HG03103 (cell line): ENCODE data around the gene NOP14.
A peak's percentile ranks its signal among the peaks of the same experiment; 100 is the strongest.
"Not testable (repeated sequence)": the region's sequence is repeated elsewhere in the genome, so short reads cannot be mapped to it uniquely, and the experiment has no call there.

ENCODE experiments used
- ATAC-seq: cut with Tn5 transposase; IDR thresholded peaks from one replicate; pipeline ENCODE4 v1.9.1; 2021; ENCODE audit warnings: low read depth; ENCODE audit not compliant: unreplicated experiment

The NOP14 gene

DNA sequence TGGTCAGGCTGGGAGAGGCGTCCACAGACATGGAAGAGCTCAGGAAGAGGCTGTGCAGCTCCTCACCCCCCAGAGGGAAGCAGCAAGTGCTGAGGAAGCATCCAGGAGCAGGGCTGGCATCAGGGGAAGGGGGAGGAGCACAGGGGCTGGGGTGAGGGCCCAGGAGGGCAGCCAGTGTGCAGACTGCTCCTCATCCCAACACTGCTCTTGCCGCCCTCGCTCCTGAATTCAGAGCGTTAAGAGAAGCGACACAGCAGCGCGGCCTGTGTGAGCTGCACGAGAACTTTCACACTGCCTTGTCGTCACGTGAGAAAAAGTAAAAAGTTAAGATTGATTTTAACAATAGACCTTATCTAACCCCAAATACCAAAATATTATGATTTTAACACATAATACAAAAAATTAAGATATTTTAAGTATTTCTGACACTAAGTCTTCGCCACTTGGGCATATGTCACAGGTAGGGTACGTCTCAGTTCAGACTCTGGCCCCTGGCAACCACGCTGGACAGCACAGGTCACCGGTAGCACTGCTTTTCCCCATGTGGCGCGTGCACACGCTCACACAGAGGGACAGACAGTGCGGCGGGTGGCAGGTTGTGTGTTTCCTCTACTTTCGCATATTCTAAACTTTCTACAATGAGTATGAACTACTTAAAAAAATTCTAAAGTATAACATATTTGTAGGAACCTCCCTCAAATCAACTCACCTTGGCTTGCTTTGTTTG is 19.7 kb downstream of the NOP14 start:
- ATAC-seq, result no peak

DNA sequence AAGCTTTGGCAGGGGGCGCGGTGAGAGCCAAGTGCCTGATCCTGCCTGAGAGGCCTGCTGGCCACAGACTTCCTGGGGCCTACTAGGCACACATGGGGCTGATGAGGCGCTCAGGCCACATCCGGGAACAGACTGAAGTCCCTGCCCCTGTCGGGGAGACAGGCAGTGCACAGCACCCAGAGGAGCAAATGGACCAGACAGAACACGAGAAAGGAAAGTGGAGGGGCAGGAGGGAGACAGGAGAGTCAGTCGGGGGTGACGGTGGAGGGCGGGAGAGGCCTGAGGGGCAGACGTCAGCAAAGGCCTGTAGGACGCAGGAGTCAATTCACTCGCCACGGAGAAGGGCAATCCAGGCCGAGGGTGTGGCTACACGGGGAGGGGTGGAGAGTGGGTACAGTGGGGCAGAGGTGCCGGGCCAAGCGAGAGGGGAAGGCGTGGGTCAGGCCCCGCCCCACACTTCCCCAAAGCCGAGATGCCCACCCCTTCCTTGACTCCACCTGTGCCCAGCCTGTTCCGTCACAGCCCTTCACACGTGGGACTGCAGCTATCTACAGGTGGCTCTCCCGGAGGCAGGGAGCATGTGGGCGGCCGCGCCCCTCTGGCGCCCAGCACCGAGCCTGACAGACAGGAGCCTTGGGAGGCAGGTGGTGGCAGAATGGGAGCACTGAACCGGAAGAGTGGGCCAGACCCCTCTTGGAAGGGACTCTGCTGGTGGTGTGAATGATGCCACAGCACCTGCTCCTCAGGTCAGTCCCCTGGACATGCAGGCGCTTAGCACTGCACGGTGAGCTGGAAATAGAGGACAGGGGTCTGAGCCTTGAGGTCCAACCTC is 20.5 kb downstream of the NOP14 start:
- ATAC-seq, result no peak

DNA sequence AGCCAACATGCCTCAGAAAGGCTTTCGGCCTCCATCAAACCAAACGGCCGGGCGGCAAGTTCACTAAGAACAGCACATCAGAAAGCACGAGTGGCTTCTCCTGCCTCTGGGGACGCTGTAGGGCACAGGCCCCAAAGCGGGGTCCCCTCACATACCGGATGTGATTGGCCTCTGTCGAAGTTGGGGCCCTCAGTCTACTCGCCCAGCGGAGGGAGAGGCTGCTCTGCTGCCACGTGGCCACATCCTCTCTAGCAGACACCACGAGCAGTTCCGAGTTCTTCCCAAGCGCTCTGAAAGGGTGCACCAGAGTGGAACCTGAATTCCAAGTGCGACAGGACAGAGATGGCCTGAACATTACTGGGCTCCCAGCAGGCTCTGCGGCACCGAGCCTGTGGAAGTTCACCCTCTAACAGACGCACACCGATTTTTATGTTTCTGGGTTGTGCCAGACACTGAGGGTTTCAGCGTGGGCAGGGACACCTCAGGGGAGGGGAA is 21.1 kb downstream of the NOP14 start:
- ATAC-seq, result no peak

DNA sequence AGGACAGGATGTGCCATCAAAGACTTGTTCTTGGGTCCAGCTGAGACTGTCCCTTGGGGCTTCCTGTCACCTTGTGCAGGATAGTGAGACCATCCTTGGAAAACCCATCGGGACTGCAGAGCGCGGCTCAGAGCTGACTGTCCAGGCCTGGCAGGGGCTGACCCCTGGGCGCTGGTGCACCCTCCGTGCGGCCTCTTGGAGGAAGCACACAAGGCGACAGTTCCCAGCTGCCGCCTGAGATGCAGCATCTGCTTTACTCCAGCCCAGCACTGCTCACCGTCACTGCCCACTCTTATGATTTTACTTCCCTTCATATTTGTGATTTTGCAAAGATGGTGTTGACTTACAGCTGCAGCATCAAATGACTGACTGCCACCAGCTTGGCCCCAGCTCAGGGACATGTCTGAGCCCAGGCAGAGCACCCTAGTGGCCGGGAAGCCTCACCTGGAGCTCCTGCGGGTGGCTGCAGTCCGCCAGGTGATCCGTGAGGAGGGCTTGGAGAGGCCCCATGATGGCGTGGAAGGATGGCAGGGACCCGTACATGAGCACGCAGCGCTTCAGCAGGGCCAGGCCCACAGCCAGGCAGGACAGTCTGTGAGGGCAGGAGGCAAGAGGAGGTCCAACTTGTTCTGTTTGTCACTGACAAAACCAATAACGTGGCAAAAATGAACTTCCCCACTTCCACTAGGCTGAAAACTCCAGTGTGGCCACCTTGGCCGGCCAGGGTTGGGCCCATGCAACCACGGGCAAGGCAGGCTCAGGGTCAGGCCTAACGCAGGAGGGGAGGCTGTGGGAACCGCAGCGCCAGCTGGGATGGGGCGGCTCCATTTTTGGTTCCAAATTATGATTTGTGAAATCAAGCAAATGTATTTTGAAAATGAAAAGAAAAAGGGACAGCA is 21.8 kb downstream of the NOP14 start:
- no peak for ATAC-seq

DNA sequence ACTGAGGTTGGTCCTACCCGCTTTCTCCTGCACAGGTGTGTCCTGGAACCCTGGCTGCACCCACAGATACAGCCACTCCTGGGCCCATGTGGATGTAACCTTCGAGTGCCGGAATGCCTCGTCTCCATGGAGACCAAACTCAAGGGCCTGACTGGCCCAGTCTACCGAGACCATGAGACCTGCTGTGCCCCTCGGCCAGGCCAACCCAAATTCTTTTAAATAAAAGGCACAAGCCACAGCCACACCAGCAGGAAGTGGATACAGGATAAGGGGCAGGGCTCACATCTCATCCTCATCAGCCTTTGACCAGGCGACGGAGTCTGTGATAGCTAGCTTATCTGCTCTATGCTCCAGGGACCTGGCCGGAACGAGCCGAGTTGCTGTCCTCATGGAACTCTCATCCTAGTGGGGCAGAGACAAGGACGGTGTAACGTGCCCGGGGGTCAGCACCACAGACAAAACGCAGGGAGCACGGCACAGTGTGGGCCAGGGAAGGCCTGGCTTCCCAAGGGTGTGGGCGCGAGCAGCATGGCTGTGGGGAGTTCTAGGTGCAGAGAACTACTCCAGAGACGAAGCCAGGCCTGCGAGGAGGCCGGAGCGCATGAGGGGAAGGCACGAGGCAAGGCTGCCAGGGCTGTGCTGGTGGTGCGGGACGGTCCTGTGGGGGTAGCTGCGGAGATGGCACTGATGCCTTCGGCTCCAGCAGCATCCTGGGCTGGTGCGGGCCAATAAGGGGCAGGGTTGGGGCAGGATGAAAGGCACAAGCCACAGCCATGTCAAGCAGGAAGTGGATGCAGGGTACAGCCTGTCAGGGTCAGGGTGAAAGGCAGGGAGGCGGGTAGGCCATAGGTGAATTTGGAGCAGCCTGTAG is 22.7 kb downstream of the NOP14 start:
- ATAC-seq, result no peak

DNA sequence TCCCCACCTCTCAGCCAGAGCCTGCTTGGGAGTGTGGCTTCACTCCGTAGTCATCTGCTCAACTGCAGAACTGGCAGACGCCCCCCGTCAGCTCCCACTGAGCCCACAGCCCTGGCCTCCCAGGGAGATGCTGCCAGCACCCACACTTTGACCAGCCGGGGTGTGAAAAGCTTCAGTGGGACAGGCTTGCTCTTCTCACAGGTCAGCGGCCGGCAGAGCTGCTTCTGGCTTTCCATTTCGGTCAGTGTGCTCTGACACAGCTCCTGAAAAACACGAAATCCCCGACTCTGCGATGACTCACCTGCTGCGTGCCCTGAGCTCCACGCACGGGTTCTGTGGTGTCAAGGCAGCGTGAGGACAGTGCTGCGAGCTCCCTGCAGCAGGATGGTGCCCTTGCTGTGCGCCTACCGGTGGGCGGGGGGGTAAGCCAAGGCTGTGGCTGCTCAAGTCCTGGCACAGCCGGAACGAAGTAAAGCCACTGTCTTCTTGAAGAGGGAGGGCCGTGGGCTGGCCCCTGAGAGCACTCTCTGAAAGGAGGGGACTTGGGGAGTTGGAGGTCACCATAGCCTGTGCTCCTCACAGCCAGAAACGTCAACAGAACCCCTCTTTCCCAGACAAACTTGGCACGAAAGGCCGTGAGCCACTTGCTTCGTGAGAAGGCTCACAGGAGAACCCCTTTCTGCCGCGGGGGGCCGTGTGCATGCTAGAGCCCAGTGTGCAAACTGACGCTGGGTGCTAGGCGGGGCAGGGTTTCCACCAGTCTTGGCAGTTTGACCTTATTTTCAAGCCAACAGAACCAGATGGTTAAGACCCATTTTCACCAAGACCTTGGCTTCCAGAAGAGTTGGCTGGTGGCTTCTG is 23.6 kb downstream of the NOP14 start:
- no peak for ATAC-seq

DNA sequence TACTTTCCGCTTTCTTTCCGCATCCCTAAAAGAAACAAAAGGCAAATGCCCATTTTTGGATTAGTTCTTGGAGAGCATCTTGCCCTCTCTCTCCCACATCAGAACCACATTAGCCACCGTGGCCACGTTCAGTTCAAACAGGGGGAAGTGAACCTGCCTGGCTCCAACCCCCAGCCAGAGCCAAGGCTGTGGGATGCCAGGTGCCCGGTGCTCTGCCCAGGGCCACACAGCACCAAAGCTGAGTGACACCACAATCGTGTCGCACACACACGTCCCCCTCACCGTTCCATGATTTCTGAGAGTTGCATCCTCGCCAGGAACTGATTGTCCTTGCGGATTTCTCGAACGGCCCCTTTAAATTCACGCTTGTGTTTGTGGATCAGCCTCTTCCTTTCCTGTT is 24.3 kb downstream of the NOP14 start:
- no peak for ATAC-seq

DNA sequence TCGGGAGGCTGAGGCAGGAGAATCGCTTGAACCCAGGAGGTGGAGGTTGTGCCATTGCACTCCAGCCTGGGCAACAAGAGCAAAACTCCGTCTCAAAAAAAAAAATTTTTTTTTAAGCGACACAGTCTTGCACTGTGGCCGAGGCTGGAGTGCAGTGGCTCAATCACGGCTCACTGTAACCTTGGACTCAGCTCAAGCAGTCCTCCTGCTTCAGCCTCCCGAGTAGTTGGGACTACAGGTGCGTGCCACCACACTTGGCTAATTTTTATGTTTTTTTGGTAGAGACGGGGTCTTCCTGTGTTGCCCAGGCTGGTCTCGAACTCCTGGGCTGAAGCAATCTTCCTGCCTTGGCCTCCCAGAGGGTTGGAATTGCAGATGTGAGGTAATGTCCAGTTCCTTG is 24.8 kb downstream of the NOP14 start:
- ATAC-seq, result not testable (repeated sequence)

DNA sequence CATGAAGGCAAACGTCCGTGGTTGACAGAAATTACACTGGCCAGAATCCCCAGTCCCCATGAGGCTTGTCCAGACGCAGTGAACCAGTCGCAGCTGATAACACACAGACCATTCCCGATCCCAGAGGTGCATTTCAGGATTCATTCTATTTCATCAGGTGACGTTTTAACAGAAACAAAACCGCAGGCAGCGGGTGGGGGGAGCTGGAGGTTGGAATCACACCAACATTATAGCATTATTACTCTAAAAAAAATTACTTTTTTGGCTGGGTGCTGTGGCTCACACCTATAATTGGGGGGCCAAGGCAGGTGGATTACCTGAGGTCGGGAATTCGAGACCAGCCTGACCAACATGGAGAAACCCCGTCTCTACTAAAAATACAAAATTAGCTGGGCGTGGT is 25.2 kb downstream of the NOP14 start:
- ATAC-seq, result no peak

DNA sequence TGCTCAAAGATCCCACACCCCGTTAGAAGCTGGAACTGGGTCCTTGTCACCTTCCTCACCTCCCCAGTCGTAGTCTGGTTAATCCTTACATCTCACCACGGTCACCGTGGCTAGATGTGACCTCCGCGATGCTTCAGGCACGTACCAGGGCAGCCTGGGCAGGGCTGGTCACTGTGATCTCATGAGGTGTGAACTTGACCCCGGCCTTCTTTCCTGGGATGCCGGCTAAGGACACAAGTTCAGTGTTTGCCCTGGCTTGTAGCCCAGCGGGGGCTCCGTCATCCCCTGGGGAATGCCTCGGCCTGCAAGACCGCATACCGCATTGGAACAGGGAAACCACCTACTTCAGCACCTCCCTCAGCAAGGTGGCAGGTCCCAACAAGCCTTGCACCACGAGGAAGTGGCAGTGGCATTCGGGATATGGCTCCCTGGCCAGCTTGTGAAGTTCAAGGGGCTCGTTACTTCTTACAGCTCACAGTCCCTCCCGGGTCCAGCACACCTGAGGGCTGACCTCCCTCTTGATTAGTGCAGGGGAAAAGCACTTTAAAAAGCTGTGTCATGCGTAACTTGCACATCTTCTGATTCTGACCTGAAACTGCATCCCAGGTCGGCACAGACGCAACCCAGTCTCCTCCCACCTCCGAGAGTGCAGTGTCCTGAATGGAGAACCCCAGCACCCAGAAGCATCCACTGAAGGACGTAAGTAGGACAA is 25.9 kb downstream of the NOP14 start:
- no peak for ATAC-seq

DNA sequence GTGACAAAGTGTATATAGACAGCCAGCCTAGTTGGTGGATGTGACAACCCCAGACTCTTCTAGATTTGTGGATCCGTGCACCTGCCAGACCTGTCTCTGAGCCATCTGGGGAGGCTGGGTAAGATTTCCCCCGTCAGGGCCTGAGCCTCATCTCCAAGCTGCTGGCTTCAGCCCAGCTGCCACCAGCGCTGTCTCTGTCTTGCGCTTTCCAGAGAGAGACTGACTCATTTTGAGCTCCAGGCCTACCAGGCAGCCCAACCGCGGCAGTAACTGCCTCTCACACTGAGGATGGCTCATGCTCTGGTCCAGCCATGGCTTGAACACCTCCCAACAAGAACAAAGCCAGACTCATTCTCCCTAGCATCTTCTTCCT is 26.4 kb downstream of the NOP14 start:
- peak; percentile 40 for ATAC-seq

DNA sequence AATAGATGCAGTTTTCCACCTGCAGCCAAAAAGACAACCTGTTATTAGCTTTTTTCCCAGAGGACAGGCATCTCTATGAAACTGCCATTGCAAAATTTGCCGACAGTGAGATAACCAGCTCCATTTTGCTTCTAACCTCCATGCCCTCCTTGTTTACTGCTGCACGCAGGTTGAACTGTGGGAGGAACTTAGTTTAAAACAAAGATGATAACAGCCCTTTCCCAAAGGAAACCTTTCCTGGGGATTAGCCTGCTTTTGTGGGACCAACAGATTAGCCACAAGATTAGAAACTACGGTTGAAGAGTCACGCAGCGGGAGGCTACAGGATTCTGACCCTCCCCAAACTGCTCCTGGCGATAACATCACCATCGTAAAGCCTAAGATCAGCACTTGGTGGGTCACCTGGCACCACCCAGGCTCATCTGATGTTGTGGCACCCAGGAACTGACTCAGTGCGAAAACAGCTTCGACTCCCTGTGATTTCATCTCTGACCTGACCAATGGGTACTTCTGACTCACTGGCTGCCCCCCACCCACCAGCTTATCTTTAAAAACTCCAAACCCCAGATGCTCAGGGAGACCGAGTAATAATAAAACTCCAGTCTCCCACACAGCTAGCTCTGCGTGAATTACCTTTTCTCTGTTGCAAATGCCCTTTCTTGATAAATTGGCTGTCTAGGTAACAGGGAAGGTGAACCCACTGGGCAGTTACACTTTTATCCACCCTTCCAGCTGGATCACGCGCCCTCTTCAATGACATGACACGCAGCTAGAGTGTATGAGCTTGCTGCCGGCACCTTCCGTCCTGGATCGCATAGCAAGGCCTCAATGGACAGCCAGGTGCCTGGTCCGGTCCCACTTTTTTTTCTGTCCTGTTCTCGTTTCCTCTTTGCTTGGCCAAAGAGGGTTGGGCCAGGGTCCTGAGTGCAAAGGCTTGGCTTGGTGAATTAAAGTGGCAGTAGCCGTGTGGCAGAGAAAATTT is 27.2 kb downstream of the NOP14 start:
- ATAC-seq, result no peak

DNA sequence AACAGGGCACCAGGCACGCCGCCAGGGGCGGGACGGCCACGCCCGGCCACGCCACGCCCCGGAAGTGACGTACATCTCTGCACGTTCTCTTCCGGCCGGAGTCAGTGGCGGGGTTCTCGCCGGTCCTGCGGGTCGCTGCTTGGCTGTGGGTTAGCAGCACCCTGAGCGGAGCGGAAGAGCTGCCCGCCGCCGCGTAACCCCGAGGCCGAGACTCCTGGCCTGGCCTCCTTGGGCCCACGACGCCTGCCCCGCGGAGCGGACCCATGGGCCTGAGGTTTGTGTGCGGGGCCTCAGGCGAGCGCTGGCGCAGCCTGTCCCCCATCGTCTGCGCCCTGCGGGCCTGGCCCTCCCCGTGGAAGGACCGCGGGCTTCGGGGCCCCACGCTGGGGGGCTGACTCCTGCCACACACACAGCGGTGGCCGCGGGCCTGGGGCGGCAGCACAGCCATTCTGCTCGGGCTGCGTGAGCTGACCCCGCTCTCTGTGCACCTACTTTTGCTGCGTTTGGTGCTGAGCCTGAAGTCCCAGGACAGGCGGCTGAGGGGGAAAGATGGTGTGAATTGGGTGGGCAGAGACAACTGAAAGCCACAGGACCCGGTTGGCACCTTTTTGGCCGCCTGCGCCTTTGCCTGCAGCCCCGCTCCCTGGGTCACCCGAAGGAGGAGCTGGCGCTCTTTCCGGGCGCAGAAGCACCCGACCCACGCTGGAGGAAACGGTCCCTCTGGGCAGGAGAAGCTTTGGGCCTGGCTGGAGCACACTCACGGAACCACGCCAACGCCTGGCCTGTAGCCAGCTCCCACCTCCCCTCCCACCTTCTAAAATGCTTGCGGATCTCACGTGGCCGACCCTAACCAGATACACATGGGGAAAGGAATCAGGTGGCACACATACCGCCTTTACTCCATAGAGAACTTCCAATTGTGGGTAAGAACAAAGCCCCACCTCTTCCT is 28.1 kb downstream of the NOP14 start:
- ATAC-seq, result no peak

DNA sequence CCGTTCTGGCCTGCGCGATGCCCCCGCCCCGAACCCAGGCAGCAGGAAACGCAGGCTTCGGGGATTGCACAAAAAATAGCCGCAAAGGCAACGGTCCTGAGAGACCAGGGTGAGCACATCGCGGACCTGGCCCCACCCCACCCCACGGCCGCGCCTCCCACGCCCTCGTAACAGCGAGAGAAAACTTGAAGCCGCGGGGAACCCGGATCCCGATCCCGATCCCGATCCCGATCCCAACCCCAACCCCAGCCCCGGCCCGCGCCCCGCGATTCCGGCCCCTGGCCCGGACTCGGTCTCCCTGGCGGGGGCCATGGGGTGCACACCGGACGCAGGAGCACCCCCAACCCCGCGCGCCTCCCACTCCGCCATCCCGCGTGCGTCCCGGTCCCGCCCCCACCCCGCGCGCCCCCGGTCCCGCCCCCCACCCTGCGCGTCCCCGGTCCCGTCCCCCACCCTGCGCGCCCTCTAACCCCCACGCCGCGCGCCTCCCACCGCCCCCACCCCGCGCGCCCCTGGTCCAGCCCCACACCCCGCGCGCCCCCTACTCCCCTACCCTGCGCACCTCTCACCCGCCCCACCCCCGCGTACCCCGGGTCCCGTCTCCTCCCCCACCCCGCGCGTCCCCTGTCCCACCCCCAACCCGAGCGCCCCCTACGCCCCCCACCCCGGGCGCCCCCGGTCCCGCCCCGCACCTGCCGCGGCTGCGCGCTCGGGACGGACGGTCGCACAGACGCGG is 29.0 kb downstream of the NOP14 start:
- ATAC-seq, result no peak

DNA sequence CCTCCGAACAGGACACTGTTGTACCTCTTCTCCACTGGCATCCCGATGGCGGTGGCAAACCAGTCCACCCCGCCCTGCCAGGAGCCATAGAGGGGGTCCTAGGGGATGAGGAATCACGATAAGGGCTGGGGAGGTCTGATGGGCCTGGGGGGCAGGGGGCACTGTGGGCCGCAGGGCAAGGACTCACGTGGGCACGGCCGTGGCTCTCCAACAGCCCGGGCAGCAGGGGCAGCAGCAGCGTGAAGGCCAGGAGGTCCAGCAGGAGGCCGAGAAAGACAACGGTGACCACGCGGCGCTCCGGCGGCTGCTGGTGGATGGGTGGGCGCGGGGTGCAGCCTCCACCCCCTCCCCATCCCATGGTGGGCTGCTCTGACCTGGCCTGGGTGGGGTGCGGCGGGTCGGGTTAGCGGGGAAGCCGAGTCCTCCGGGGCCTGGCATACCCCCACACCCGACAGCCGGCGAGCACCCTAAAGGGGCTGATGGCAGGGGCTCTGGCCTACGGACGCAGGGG is 29.6 kb downstream of the NOP14 start:
- no peak for ATAC-seq
